Hair follicle dermal papilla cell (primary cell): ENCODE results near the gene SULT1A4. TPM values are rescaled to one million over a fixed set of nuclear protein-coding genes. Genes with fewer than 3 reads are reported as not detected.

ENCODE experiments used
- small RNA-seq: library from RNA; depleted of rRNA; stranded (forward); fragments of <200 nt; gene quantifications from one replicate; pipeline ENCODE3, GENCODE V24; 2012
- total RNA-seq: library from RNA; depleted of rRNA; stranded (reverse); fragments of >200 nt; gene quantifications from 2 replicates; pipeline ENCODE4 v1.2.3, GENCODE V29; 2012

Gene SULT1A4
- total RNA-seq, result 0.32 and 1.5 TPM in 2 replicates

GRCh38 chr16:29459706-29460646 is at the start of gene SULT1A4:
SULT1A4 (plus strand) TSS chr16:29459913; CDS start chr16:29461386, 1,473 bp downstream.

GRCh38 chr16:29454269-29454668 is 5.4 kb upstream of the SULT1A4 start, which contains the start of the genes BOLA2 and SLX1B:
BOLA2 (minus strand) TSS chr16:29454351; CDS start chr16:29454253, 98 bp downstream.
SLX1B (plus strand) TSS chr16:29454533.

DNA sequence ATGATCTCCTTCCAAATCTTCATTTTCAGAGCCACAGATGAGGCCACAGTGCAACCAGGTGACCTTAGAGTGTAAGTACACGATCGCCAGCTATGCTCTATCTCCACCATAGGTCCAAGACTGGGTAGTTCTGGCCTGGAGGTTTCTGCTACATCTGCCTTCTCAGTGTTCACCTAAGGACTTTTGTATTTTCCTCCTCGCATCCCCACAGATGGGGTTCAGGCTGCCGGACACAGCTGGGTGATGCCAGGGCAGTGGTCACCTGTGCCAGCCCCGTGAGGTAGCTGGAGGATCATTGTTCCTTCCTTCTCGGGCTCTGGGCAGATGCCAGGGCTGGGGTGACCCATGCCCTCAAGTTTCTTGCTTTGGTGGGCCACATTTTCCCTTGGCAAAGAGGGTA is 46.6 kb downstream of the SULT1A4 start, which contains the start of gene NPIPB12:
NPIPB12 (minus strand) TSS at position 101 of the 400 bp plus-strand sequence.

Small RNA genes lying within 50 kb of the gene (small RNA-seq; reads per million reads assigned to genes)
- not detected for gene AC133555.2

Other genes starting within 250 kb of the SULT1A4 start
- gene NPIPB11, start 53.2 kb upstream of the SULT1A4 start, total RNA-seq, result under 0.01 and 0.12 TPM in 2 replicates
- 9.1 and 11.9 TPM in 2 replicates for gene BOLA2, start 5.6 kb upstream of the SULT1A4 start, total RNA-seq
- 6.5 and 15.3 TPM in 2 replicates for gene SLX1B, start 5.4 kb upstream of the SULT1A4 start, total RNA-seq
- gene NPIPB12, start 46.5 kb downstream of the SULT1A4 start, total RNA-seq, result 5.2 and 21.7 TPM in 2 replicates
- not detected in 2 replicates for gene SPN, start 203.3 kb downstream of the SULT1A4 start, total RNA-seq
- 33.4 and 45.3 TPM in 2 replicates for gene QPRT, start 219.3 kb downstream of the SULT1A4 start, total RNA-seq